B cell (primary cell): ENCODE data around the gene KCNK4. TPM values are rescaled to one million over a fixed set of nuclear protein-coding genes. Genes with fewer than 3 reads are reported as not detected.
A peak's percentile ranks its signal among the peaks of the same experiment; 100 is the strongest.

ENCODE experiments used
- ATAC-seq: fragments of 200-7000 bp; cut with Tn5 transposase; one replicate; pipeline ENCODE4 v1.10.0; 2021; ENCODE audit warnings: low read depth, mild to moderate bottlenecking, moderate number of reproducible peaks, moderate library complexity
- CTCF ChIA-PET: fragments of 350-600 bp; sonication (Branson Sonifier 250); formaldehyde crosslinking; loops from one replicate; lab custom pipeline; 2021; ENCODE audit warnings: antibody characterized with exemption, inconsistent platforms; lab: Charles Lee
- POLR2A ChIA-PET: fragments of 350-600 bp; sonication (Branson Sonifier 250); formaldehyde crosslinking; loops from one replicate; lab custom pipeline; 2021; ENCODE audit warnings: antibody characterized with exemption; lab: Charles Lee
- DNase-seq: peaks from one replicate; pipeline ENCODE4 v3.0.0; 2013
- H2AFZ ChIP-seq: 2 replicates; pipeline ENCODE4 v1.6.1; 2012; ENCODE audit warnings: mild to moderate bottlenecking, low read depth, low read length; ENCODE audit not compliant: insufficient read depth, poor library complexity, severe bottlenecking
- H3K27ac ChIP-seq, 2 donors: 1 replicate in 1 of 2; 2 replicates in 1 of 2; pipeline ENCODE4 v1.5.1; 2012 to 2013; ENCODE audit warnings: low read length in 2 of 2, mild to moderate bottlenecking in 2 of 2, moderate library complexity in 1 of 2
- H3K27me3 ChIP-seq, 4 experiments: fragments of 200-600 bp in 1 of 4; sonication (generic) in 1 of 4; replicated peaks in 1 of 4; 1 replicate in 2 of 4; 2 replicates in 2 of 4; pipeline versions ENCODE4 v1.6.1 to v1.7.0; 2013 to 2016; ENCODE audit warnings: low read length in 3 of 4, mild to moderate bottlenecking in 2 of 4, mixed read lengths in 1 of 4, moderate library complexity in 1 of 4; ENCODE audit not compliant: insufficient read depth in 4 of 4, control insufficient read depth in 3 of 4; ENCODE audit errors: control extremely low read depth in 1 of 4
- H3K36me3 ChIP-seq, 2 experiments: replicated peaks in 1 of 2; 1 replicate in 1 of 2; 2 replicates in 1 of 2; pipeline versions ENCODE4 v1.6.1 to v1.7.1; 2013; ENCODE audit warnings: low read length in 1 of 2; ENCODE audit not compliant: insufficient read depth in 2 of 2, control insufficient read depth in 1 of 2; ENCODE audit errors: control extremely low read depth in 1 of 2, extremely low read depth in 1 of 2
- H3K4me1 ChIP-seq, 2 donors: fragments of 200-600 bp in 1 of 2; sonication (generic) in 1 of 2; 1 replicate in 1 of 2; 2 replicates in 1 of 2; pipeline versions ENCODE4 v1.5.1 to v1.6.1; 2013 to 2017; ENCODE audit warnings: low read length in 2 of 2; ENCODE audit not compliant: control insufficient read depth in 2 of 2, insufficient read depth in 2 of 2
- H3K4me2 ChIP-seq: replicated peaks from 2 replicates; pipeline ENCODE3; 2012; ENCODE audit warnings: mild to moderate bottlenecking, low read depth, low read length; ENCODE audit not compliant: poor library complexity, severe bottlenecking
- H3K4me3 ChIP-seq, 5 experiments: fragments of 200-600 bp in 1 of 5; sonication (generic) in 1 of 5; 1 replicate in 3 of 5; 2 replicates in 2 of 5; pipeline versions ENCODE4 v1.5.1 to v1.7.0; 2011 to 2016; ENCODE audit warnings: low read length in 4 of 5, mild to moderate bottlenecking in 4 of 5, low read depth in 2 of 5, control low read depth in 1 of 5, moderate library complexity in 1 of 5; ENCODE audit not compliant: insufficient read depth in 1 of 5; ENCODE audit errors: control extremely low read depth in 1 of 5, extremely low read depth in 1 of 5
- H3K79me2 ChIP-seq: fragments of 200-600 bp; sonication (generic); one replicate; pipeline ENCODE4 v1.6.0; 2016; ENCODE audit warnings: low read length; ENCODE audit not compliant: control insufficient read depth, insufficient read depth
- H3K9ac ChIP-seq: fragments of 200-600 bp; sonication (generic); 2 replicates; pipeline ENCODE4 v1.6.1; 2017; ENCODE audit warnings: mild to moderate bottlenecking, low read length, moderate library complexity
- H3K9me3 ChIP-seq, 3 donors: one replicate each; pipeline versions ENCODE4 v1.6.1 to v1.7.1; 2013; ENCODE audit warnings: low read length in 2 of 3; ENCODE audit not compliant: control insufficient read depth in 2 of 3, insufficient read depth in 1 of 3; ENCODE audit errors: control extremely low read depth in 1 of 3
- H4K20me1 ChIP-seq: 2 replicates; pipeline ENCODE4 v1.6.0; 2012; ENCODE audit warnings: mild to moderate bottlenecking, low read length; ENCODE audit not compliant: insufficient read depth, control insufficient read depth, poor library complexity, severe bottlenecking
- H3K27ac Mint-ChIP-seq: one replicate; pipeline ENCODE4 v1.8.0; 2021; ENCODE audit warnings: mixed read lengths
- H3K27me3 Mint-ChIP-seq: one replicate; pipeline ENCODE4 v1.8.0; 2021; ENCODE audit warnings: mixed read lengths
- H3K4me1 Mint-ChIP-seq: one replicate; pipeline ENCODE4 v1.8.0; 2021; ENCODE audit warnings: mixed read lengths
- H3K4me3 Mint-ChIP-seq: one replicate; pipeline ENCODE4 v1.8.0; 2021; ENCODE audit warnings: mixed read lengths
- H3K9me3 Mint-ChIP-seq: one replicate; pipeline ENCODE4 v1.8.0; 2022; ENCODE audit warnings: mixed read lengths; ENCODE audit not compliant: insufficient read depth
- CTCF ChIP-seq: fragments of 200-600 bp; IDR thresholded peaks from one replicate; pipeline ENCODE4 v1.8.0; 2022; ENCODE audit warnings: antibody characterized with exemption, mild to moderate bottlenecking
- EZH2 ChIP-seq: IDR thresholded peaks from 2 replicates; pipeline ENCODE4 v1.6.1; 2012; ENCODE audit warnings: borderline replicate concordance, low read depth, mild to moderate bottlenecking, moderate library complexity, low read length; ENCODE audit not compliant: insufficient read depth, poor library complexity, severe bottlenecking
- WGBS: methylation state at CpG from one replicate; pipeline ENCODE4 v1.1.5; 2013; ENCODE audit warnings: missing lambda C conversion rate; ENCODE audit not compliant: insufficient coverage; 5-methylcytosine and 5-hydroxymethylcytosine counted together
- intact Hi-C: fragments of 100-400 bp; cut with micrococcal nuclease; formaldehyde crosslinking; loops from one replicate; pipeline ENCODE4 v1.10.0; 2022
- polyA plus RNA-seq: library from polyadenylated mRNA; depleted of rRNA; stranded (reverse); fragments of >200 nt; gene quantifications from 2 replicates; pipeline ENCODE4 v1.2.3, GENCODE V29; 2012
- total RNA-seq, 2 donors: library from RNA; stranded (reverse); fragments of 120-200 nt in 1 of 2; gene quantifications; 1 replicate in 1 of 2; 2 replicates in 1 of 2; pipeline versions ENCODE4 v1.2.3 to v1.2.4, GENCODE V29; 2013 to 2022

Gene KCNK4
- total and polyA plus RNA-seq, 2 donors (not counting 1 experiment from before 2014, with no cell fraction given) = 0.32 TPM; not detected in 1

- Histone ChIP-seq H3K79me2 (peaks cover 19% of the 10 kb centered on the region), H3K4me2 (peak within 1 kb of the TSS; percentile 99), H3K27me3 (no peaks in the 10 kb centered on the region), H3K4me3 (peak within 1 kb of the TSS; percentile 76 to 95 (median 81)), H3K36me3 (peaks cover 0 to 33% of the 10 kb centered on the region in 2 experiments), H4K20me1 (peaks cover 10% of the 10 kb centered on the region), H3K4me1 (peaks cover 8 to 26% of the 10 kb centered on the region in 2 donors), H3K9ac (peak within 1 kb of the TSS; percentile 95), H2AFZ (peak within 1 kb of the TSS; percentile 89), H3K9me3 (no peaks in the 10 kb centered on the region), H3K27ac (peak within 1 kb of the TSS; percentile 99 to 100)
- Mint-ChIP-seq H3K27me3 (no peaks in the 10 kb centered on the region), H3K9me3 (no peaks in the 10 kb centered on the region), H3K27ac (peak within 1 kb of the TSS; percentile 100), H3K4me3 (peak within 1 kb of the TSS; percentile 98), H3K4me1 (peaks cover 38% of the 10 kb centered on the region)
- ATAC-seq (peak; percentile 66), DNase-seq (peak; percentile 99)
- WGBS = under 1% methylated on average over 43 of the region's 43 CpGs
- ChIA-PET POLR2A (interaction anchor here (0.5 to 2.6 kb wide), 28 partner anchors 13 to 1476 kb away, joined by 3 to 50 read pairs (median 4); partner anchors contain the start of genes BAD, CCDC88B, ESRRA and FAU), CTCF (interaction anchor here (0.6 to 4.7 kb wide), 31 partner anchors 8 to 534 kb away, joined by 3 to 188 read pairs (median 7); partner anchors contain the start of genes BAD, CATSPERZ, CCDC88B and ESRRA)
- TF ChIP-seq EZH2 = no peak
- TF ChIP-seq CTCF = no peak
- intact Hi-C loops = loop anchor here (1.0 to 5.0 kb wide), 7 partner anchors 12 to 425 kb away; partner anchors contain the start of genes ESRRA, GPR137 and RASGRP2
These were observed 26.3 kb downstream of the KCNK4 start, which contains the start of gene TRMT112 for GRCh38 chr11:64317325-64317960. TRMT112 (minus strand) TSS chr11:64317559; CDS start chr11:64317526, 33 bp downstream.
